HepG2 (cell line): Measurements from ENCODE around the gene KIN. TPM values are rescaled to one million over a fixed set of nuclear protein-coding genes. Genes with fewer than 3 reads are reported as not detected.

Experiments used
- ARID5B ChIP-seq: IDR thresholded peaks from 2 replicates; pipeline ENCODE4 v1.4.0; 2020; ENCODE audit warnings: mild to moderate bottlenecking, missing genetic modification reagents
- BATF2 ChIP-seq: sonication (generic); formaldehyde crosslinking; IDR thresholded peaks from 2 replicates; pipeline ENCODE4 v1.8.0; 2022; ENCODE audit warnings: mild to moderate bottlenecking, missing genetic modification reagents, moderate library complexity
- FOXA3 ChIP-seq: IDR thresholded peaks from 2 replicates; pipeline ENCODE4 v1.6.1; 2016; ENCODE audit warnings: missing genetic modification reagents, missing compliant biosample characterization
- FOXK2 ChIP-seq: fragments of 450-650 bp; IDR thresholded peaks from 2 replicates; pipeline ENCODE4 v1.6.1; 2016
- FOXP1 ChIP-seq, 2 experiments: fragments of 450-650 bp in 1 of 2; IDR thresholded peaks; 2 replicates each; pipeline ENCODE4 v1.6.1; 2017 to 2018; ENCODE audit warnings: antibody characterized with exemption in 1 of 2
- HNRNPK ChIP-seq: fragments of 200-400 bp; formaldehyde crosslinking; IDR thresholded peaks from 2 replicates; pipeline ENCODE4 v1.6.1; 2018; ENCODE audit warnings: low read length, low read depth, moderate library complexity, mild to moderate bottlenecking; ENCODE audit not compliant: poor library complexity, severe bottlenecking
- JUN ChIP-seq: sonication (generic); formaldehyde crosslinking; IDR thresholded peaks from 2 replicates; pipeline ENCODE4 v1.4.0; 2020; ENCODE audit warnings: mild to moderate bottlenecking, missing genetic modification reagents
- KAT8 ChIP-seq: IDR thresholded peaks from 2 replicates; pipeline ENCODE4 v1.6.1; 2016; ENCODE audit warnings: missing genetic modification reagents, missing compliant biosample characterization
- KLF15 ChIP-seq: sonication (generic); formaldehyde crosslinking; IDR thresholded peaks from 2 replicates; pipeline ENCODE4 v1.8.1; 2023; ENCODE audit warnings: borderline replicate concordance, mild to moderate bottlenecking, inconsistent platforms, missing genetic modification reagents, mixed read lengths
- MBNL3 ChIP-seq: fragments of 250-450 bp; sonication (Bioruptor Pico); conservative IDR thresholded peaks from 2 replicates; pipeline ENCODE4 v1.8.0; 2022; ENCODE audit warnings: mild to moderate bottlenecking, inconsistent platforms
- MIXL1 ChIP-seq: IDR thresholded peaks from 2 replicates; pipeline ENCODE4 v1.6.1; 2016
- NCOA1 ChIP-seq: sonication (generic); formaldehyde crosslinking; IDR thresholded peaks from 2 replicates; pipeline ENCODE4 v1.9.0; 2021; ENCODE audit warnings: missing genetic modification reagents
- NR2F6 ChIP-seq, 2 experiments: IDR thresholded peaks; 2 replicates each; pipeline ENCODE4 v1.6.1; 2016; ENCODE audit warnings: antibody characterized with exemption in 1 of 2, mild to moderate bottlenecking in 1 of 2
- SOX13 ChIP-seq, 3 experiments: fragments of 450-650 bp in 1 of 3; sonication (generic) in 1 of 3; formaldehyde crosslinking in 1 of 3; IDR thresholded peaks in 2 of 3; conservative IDR thresholded peaks in 1 of 3; 2 replicates each; pipeline versions ENCODE4 v1.5.0 to v1.6.1; 2016 to 2020; ENCODE audit warnings: antibody characterized with exemption in 1 of 3, mild to moderate bottlenecking in 1 of 3, missing compliant biosample characterization in 1 of 3, missing genetic modification reagents in 1 of 3, moderate library complexity in 1 of 3
- ZBTB4 ChIP-seq: sonication (generic); formaldehyde crosslinking; IDR thresholded peaks from 2 replicates; pipeline ENCODE4 v1.4.0; 2020; ENCODE audit warnings: missing genetic modification reagents, mild to moderate bottlenecking, borderline replicate concordance
- ZBTB7A ChIP-seq: sonication (generic); formaldehyde crosslinking; IDR thresholded peaks from 2 replicates; pipeline ENCODE4 v1.8.0; 2022; ENCODE audit warnings: mild to moderate bottlenecking, missing genetic modification reagents
- ZC3H4 ChIP-seq: sonication (generic); formaldehyde crosslinking; IDR thresholded peaks from 2 replicates; pipeline ENCODE4 v1.4.0; 2020; ENCODE audit warnings: missing genetic modification reagents, borderline replicate concordance
- ZMAT5 ChIP-seq: sonication (generic); formaldehyde crosslinking; IDR thresholded peaks from 2 replicates; pipeline ENCODE4 v1.5.0; 2020; ENCODE audit warnings: mild to moderate bottlenecking, low read depth, missing genetic modification reagents, borderline replicate concordance
- ZNF34 ChIP-seq: sonication (generic); formaldehyde crosslinking; IDR thresholded peaks from 2 replicates; pipeline ENCODE4 v1.4.0; 2020; ENCODE audit warnings: mild to moderate bottlenecking, missing genetic modification reagents, borderline replicate concordance
- ZNF414 ChIP-seq: sonication (generic); formaldehyde crosslinking; IDR thresholded peaks from 2 replicates; pipeline ENCODE4 v1.5.0; 2020; ENCODE audit warnings: missing genetic modification reagents
- ZNF546 ChIP-seq: sonication (generic); formaldehyde crosslinking; conservative IDR thresholded peaks from 2 replicates; pipeline ENCODE4 v1.8.1; 2023; ENCODE audit warnings: mild to moderate bottlenecking, missing genetic modification reagents
- ZSCAN30 ChIP-seq: sonication (generic); formaldehyde crosslinking; IDR thresholded peaks from 2 replicates; pipeline ENCODE4 v1.5.0; 2020; ENCODE audit warnings: mild to moderate bottlenecking, missing genetic modification reagents
- polyA plus RNA-seq, 8 experiments: library from polyadenylated mRNA; depleted of rRNA in 3 of 8; stranded (reverse) in 7 of 8; unstranded in 1 of 8; fragments of >200 nt; fragmentation: Illumina TruSeq in 4 of 8; extraction: Trizol in 4 of 8; gene quantifications; 2 replicates each; pipeline versions ENCODE4 v1.2.1 to v1.2.3, GENCODE V29; 2011 to 2016; ENCODE audit warnings: low read depth in 4 of 8, missing spikeins in 1 of 8, mixed read lengths in 1 of 8; ENCODE audit not compliant: insufficient read depth in 1 of 8
- total RNA-seq, 5 experiments: library from RNA; depleted of rRNA; stranded (reverse); fragments of >200 nt; fragmentation: Illumina TruSeq; extraction: Trizol; gene quantifications; 2 replicates each; pipeline ENCODE4 v1.2.3, GENCODE V29; 2016; ENCODE audit warnings: low read depth in 1 of 5

KIN gene
- total and polyA plus RNA-seq, 2 of the 13 experiments (the other 11 are each of a cell fraction or from before 2014, with no cell fraction given): 4.9 to 23.2 TPM

GRCh38 chr10:7795605-7796004 lies 7.8 kb upstream of the KIN start (continued):
- TF ChIP-seq KLF15 (CRISPR knock-in tag) (no peak), JUN (CRISPR knock-in tag) (no peak), ZBTB7A (CRISPR knock-in tag) (no peak), MIXL1 (CRISPR knock-in tag) (no peak), MBNL3 (CRISPR knock-in tag) (no peak), ZC3H4 (CRISPR knock-in tag) (no peak), ARID5B (peak; percentile 82), ZNF34 (CRISPR knock-in tag) (no peak), FOXA3 (CRISPR knock-in tag) (peak; percentile 92), NCOA1 (no peak), NR2F6 (IDR thresholded peaks at IDR 0.05) (no peak), NR2F6 (CRISPR knock-in tag; IDR thresholded peaks at IDR 0.05) (0 out of 2 replicates have a peak, but pooled peaks have one; percentile 21), HNRNPK (no peak), ZSCAN30 (CRISPR knock-in tag) (no peak), FOXP1 (IDR thresholded peaks at IDR 0.05) (no peak), FOXP1 (CRISPR knock-in tag; IDR thresholded peaks at IDR 0.05) (peak; percentile 59), KAT8 (peak; percentile 50; the same call in 1 of the 2 replicates), ZMAT5 (CRISPR knock-in tag) (no peak), ZNF414 (CRISPR knock-in tag) (no peak), BATF2 (CRISPR knock-in tag) (no peak), ZBTB4 (CRISPR knock-in tag) (no peak), FOXK2 (peak; percentile 84), SOX13 (IDR thresholded peaks at IDR 0.05) (no peak), SOX13 (CRISPR knock-in tag; conservative IDR thresholded peaks at IDR 0.05 in 1 of 2, IDR thresholded peaks at IDR 0.05 in 1 of 2) (peak in 1 of 2 experiments; percentile 78; a peak in 2 of 4 replicates), ZNF546 (no peak)
